ENCODE measurements around the gene ADAM33.

Gene ADAM33

GRCh38 chr20:3646067-3646440, 35.8 kb downstream of the ADAM33 start:
- DNase-seq (ENCODE audit: low spot score), result no peak

GRCh38 chr20:3645309-3646066, 36.3 kb downstream of the ADAM33 start:
- DNase-seq (ENCODE audit: low spot score), result no peak

GRCh38 chr20:3640259-3640658, 41.6 kb downstream of the ADAM33 start:
- no peak for DNase-seq (ENCODE audit: low spot score)

GRCh38 chr20:3635346-3635745, 46.5 kb downstream of the ADAM33 start:
- DNase-seq (ENCODE audit: low spot score), result no peak

GRCh38 chr20:3633913-3634478, 47.8 kb downstream of the ADAM33 start:
- DNase-seq (ENCODE audit: low spot score), result no peak

GRCh38 chr20:3632311-3633004, 49.4 kb downstream of the ADAM33 start:
- no peak for DNase-seq (ENCODE audit: low spot score)

- DNase-seq (ENCODE audit: low spot score), result no peak
Measured at GRCh38 chr20:3631534-3631933, 50.3 kb downstream of the ADAM33 start.

- no peak for DNase-seq (ENCODE audit: low spot score)
Measured at GRCh38 chr20:3630429-3630828, 51.4 kb downstream of the ADAM33 start.

GRCh38 chr20:3629893-3630292, 51.9 kb downstream of the ADAM33 start:
- no peak for DNase-seq (ENCODE audit: low spot score)

- DNase-seq (ENCODE audit: low spot score), result no peak
Measured at GRCh38 chr20:3628502-3629314, 53.1 kb downstream of the ADAM33 start.

GRCh38 chr20:3627476-3627875, 54.3 kb downstream of the ADAM33 start:
- no peak for DNase-seq (ENCODE audit: low spot score)

GRCh38 chr20:3622406-3622805, 59.4 kb downstream of the ADAM33 start:
- no peak for DNase-seq (ENCODE audit: low spot score)

- DNase-seq (ENCODE audit: low spot score), result no peak
Measured at GRCh38 chr20:3621111-3621510, 60.7 kb downstream of the ADAM33 start.

All from CD4-positive, alpha-beta T cell treated with Interleukin-6 at 100 ng/mL for 8 hours (primary cell).